GM23248 (cell line): ENCODE data around the gene MEF2B. TPM values are rescaled to one million over a fixed set of nuclear protein-coding genes. Genes with fewer than 3 reads are reported as not detected.

Source experiments
- DNase-seq: peaks from one replicate; pipeline ENCODE4 v3.0.0-alpha.2; 2015
- H2AFZ ChIP-seq: fragments of 200-600 bp; sonication (generic); 2 replicates; pipeline ENCODE4 v1.6.1; 2016; ENCODE audit warnings: antibody characterized with exemption
- H3F3A ChIP-seq: fragments of 200-600 bp; sonication (generic); 2 replicates; pipeline ENCODE4 v1.6.1; 2016; ENCODE audit warnings: mild to moderate bottlenecking, antibody characterized with exemption, mixed run types; ENCODE audit not compliant: insufficient read depth
- H3K27ac ChIP-seq: fragments of 200-600 bp; sonication (generic); 2 replicates; pipeline ENCODE4 v1.5.1; 2016; ENCODE audit warnings: mild to moderate bottlenecking
- H3K27me3 ChIP-seq: fragments of 200-600 bp; sonication (generic); replicated peaks from 2 replicates; pipeline ENCODE4 v1.6.1; 2016; ENCODE audit warnings: mild to moderate bottlenecking; ENCODE audit not compliant: insufficient read depth
- H3K36me3 ChIP-seq: fragments of 200-600 bp; sonication (generic); 2 replicates; pipeline ENCODE4 v1.6.1; 2016; ENCODE audit warnings: low read depth, mild to moderate bottlenecking
- H3K4me1 ChIP-seq: fragments of 200-600 bp; sonication (generic); 2 replicates; pipeline ENCODE4 v1.6.1; 2016; ENCODE audit warnings: mild to moderate bottlenecking; ENCODE audit not compliant: insufficient read depth
- H3K4me2 ChIP-seq: fragments of 200-600 bp; sonication (generic); one replicate; pipeline ENCODE4 v1.6.1; 2016; ENCODE audit warnings: mild to moderate bottlenecking; ENCODE audit not compliant: unreplicated experiment
- H3K4me3 ChIP-seq: fragments of 200-600 bp; sonication (generic); 2 replicates; pipeline ENCODE4 v1.5.1; 2016; ENCODE audit warnings: mild to moderate bottlenecking
- H3K79me2 ChIP-seq: fragments of 200-600 bp; sonication (generic); 2 replicates; pipeline ENCODE4 v1.6.1; 2016; ENCODE audit warnings: mild to moderate bottlenecking; ENCODE audit not compliant: insufficient read depth
- H3K9ac ChIP-seq: fragments of 200-600 bp; sonication (generic); 2 replicates; pipeline ENCODE4 v1.6.1; 2016; ENCODE audit warnings: mild to moderate bottlenecking
- H3K9me2 ChIP-seq: fragments of 200-600 bp; sonication (generic); 2 replicates; pipeline ENCODE4 v1.6.1; 2016; ENCODE audit warnings: mixed run types, mild to moderate bottlenecking, moderate library complexity; ENCODE audit not compliant: insufficient read depth
- H3K9me3 ChIP-seq: fragments of 200-600 bp; sonication (generic); one replicate; pipeline ENCODE4 v1.6.1; 2017; ENCODE audit warnings: low read depth
- H4K20me1 ChIP-seq: fragments of 200-600 bp; sonication (generic); 2 replicates; pipeline ENCODE4 v1.6.0; 2016; ENCODE audit not compliant: insufficient read depth
- EZH2 ChIP-seq: fragments of 200-600 bp; sonication (generic); IDR thresholded peaks from 2 replicates; pipeline ENCODE4 v1.6.1; 2018; ENCODE audit warnings: antibody characterized with exemption, mild to moderate bottlenecking; ENCODE audit not compliant: insufficient read depth, poor library complexity, severe bottlenecking
- EZH2phosphoT487 ChIP-seq: fragments of 200-600 bp; sonication (generic); IDR thresholded peaks from 2 replicates; pipeline ENCODE4 v1.6.1; 2018; ENCODE audit warnings: antibody characterized with exemption, moderate library complexity, mild to moderate bottlenecking, low read depth; ENCODE audit not compliant: insufficient read depth
- WGBS, 2 experiments: methylation state at CpG; one replicate each; pipeline ENCODE4 v1.1.6; 2015 to 2017; ENCODE audit warnings: low lambda C conversion rate in 2 of 2, low coverage in 1 of 2; ENCODE audit errors: missing lambda C conversion rate in 2 of 2; 5-methylcytosine and 5-hydroxymethylcytosine counted together
- in situ Hi-C: fragments of 300-500 bp; cut with MboI; formaldehyde crosslinking; loops from 2 replicates; pipeline ENCODE4 v1.15.0; 2020
- polyA plus RNA-seq: library from polyadenylated mRNA; unstranded; fragments of >200 nt; fragmentation: Nextera tagmentation; extraction: Ambion mirVana; gene quantifications from 2 replicates; pipeline ENCODE4 v1.2.1, GENCODE V29; 2016
- total RNA-seq: library from RNA; depleted of rRNA; stranded (reverse); fragments of >200 nt; shearing (Covaris generic); gene quantifications from 2 replicates; pipeline ENCODE4 v1.2.3, GENCODE V29; 2014

MEF2B gene
- total and polyA plus RNA-seq, 2 experiments from 2014 or later, result 0.20 to 0.22 TPM

DNA sequence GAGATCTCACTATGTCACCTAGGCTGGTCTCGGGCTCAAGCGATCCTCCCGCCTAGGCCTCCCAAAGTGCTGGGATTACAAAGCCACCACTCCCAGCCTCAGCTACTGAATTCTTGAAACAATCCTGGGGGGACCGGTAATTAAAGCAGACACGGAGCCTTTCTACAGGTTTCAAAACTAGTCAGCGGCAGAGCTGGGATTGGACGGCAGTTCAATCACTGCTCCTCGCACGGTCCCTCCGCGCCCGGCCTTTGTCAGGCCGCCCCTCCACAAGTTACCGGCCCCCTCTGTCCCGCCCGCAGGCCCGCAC lies 21.7 kb upstream of the MEF2B start:
- Histone ChIP-seq H3K4me1 (peaks cover 18% of the 10 kb centered on the region), H3K9me3 (no peaks in the 10 kb centered on the region), H2AFZ (peak overlapping the region; percentile 99), H3K27me3 (no peaks in the 10 kb centered on the region), H3K9me2 (no peaks in the 10 kb centered on the region), H3K9ac (peak overlapping the region; percentile 95), H3K27ac (peak overlapping the region; percentile 92), H3F3A (no peaks in the 10 kb centered on the region), H3K4me2 (peak overlapping the region; percentile 83), H4K20me1 (no peaks in the 10 kb centered on the region), H3K36me3 (no peaks in the 10 kb centered on the region), H3K4me3 (peak overlapping the region; percentile 94), H3K79me2 (peaks cover 72% of the 10 kb centered on the region)
- in situ Hi-C loops, result no loop called here
- DNase-seq, result no peak
- 1% methylated on average over 15 to 17 of the region's 17 CpGs for WGBS, 2 experiments
- no peak for TF ChIP-seq EZH2
- TF ChIP-seq EZH2phosphoT487, result no peak

GRCh38 chr19:19186742-19187141 lies 16.7 kb upstream of the MEF2B start:
- Histone ChIP-seq H3K4me3 (no peak overlapping the region), H3K36me3 (0 out of 2 replicates have a peak, but pooled peaks cover 2% of the 10 kb centered on the region), H3F3A (no peaks in the 10 kb centered on the region), H3K9me3 (no peaks in the 10 kb centered on the region), H3K79me2 (peaks cover 47% of the 10 kb centered on the region), H3K27ac (no peak overlapping the region), H3K9ac (no peak overlapping the region), H3K9me2 (no peaks in the 10 kb centered on the region), H2AFZ (no peak overlapping the region), H3K27me3 (no peaks in the 10 kb centered on the region), H3K4me1 (peaks cover 6% of the 10 kb centered on the region), H3K4me2 (no peak overlapping the region), H4K20me1 (no peaks in the 10 kb centered on the region)
- TF ChIP-seq EZH2phosphoT487, result no peak
- whole genome bisulfite sequencing, 2 experiments, result 93% methylated on average over 14 of the region's 14 CpGs
- no peak for DNase-seq
- in situ Hi-C loops, result no loop called here

- Histone ChIP-seq H3K79me2 (peaks cover 40% of the 10 kb centered on the region), H3K27ac (no peak overlapping the region), H3K9me2 (no peaks in the 10 kb centered on the region), H3K36me3 (0 out of 2 replicates have a peak, but pooled peaks cover 2% of the 10 kb centered on the region), H3K9me3 (no peaks in the 10 kb centered on the region), H3K4me1 (peaks cover 5% of the 10 kb centered on the region), H4K20me1 (no peaks in the 10 kb centered on the region), H3K9ac (no peak overlapping the region), H2AFZ (no peak overlapping the region), H3K4me2 (no peak overlapping the region), H3K27me3 (no peaks in the 10 kb centered on the region), H3K4me3 (no peak overlapping the region), H3F3A (no peaks in the 10 kb centered on the region)
- in situ Hi-C loops, result no loop called here
- TF ChIP-seq EZH2, result no peak
- TF ChIP-seq EZH2phosphoT487, result no peak
- WGBS, 2 experiments, result 58 to 64% methylated on average over 9 of the region's 9 CpGs
- peak; percentile 51 for DNase-seq
These were observed 16.0 kb upstream of the MEF2B start for GRCh38 chr19:19185853-19186740.

- in situ Hi-C loops, result no loop called here
- H3K9me2 ChIP-seq, result no peaks in the 10 kb centered on the region
- 0 out of 2 replicates have a peak, but pooled peaks cover 9% of the 10 kb centered on the region for H3K79me2 ChIP-seq
- TF ChIP-seq EZH2, result no peak
- no peak for TF ChIP-seq EZH2phosphoT487
- peaks cover 6% of the 10 kb centered on the region; the same call in 1 of the 2 replicates for H3K36me3 ChIP-seq
- H3K4me3 ChIP-seq, result no peak overlapping the region
- no peak for DNase-seq
- no peak overlapping the region for H2AFZ ChIP-seq
- 90 to 92% methylated on average over 9 of the region's 9 CpGs for WGBS, 2 experiments
- no peaks in the 10 kb centered on the region for H4K20me1 ChIP-seq
- H3K27me3 ChIP-seq, result no peaks in the 10 kb centered on the region
- H3K27ac ChIP-seq, result no peak overlapping the region
- no peaks in the 10 kb centered on the region for H3K4me1 ChIP-seq
- no peaks in the 10 kb centered on the region for H3K9me3 ChIP-seq
- H3F3A ChIP-seq, result no peaks in the 10 kb centered on the region
- no peak overlapping the region for H3K9ac ChIP-seq
- no peak overlapping the region for H3K4me2 ChIP-seq
These were observed 11.5 kb upstream of the MEF2B start for GRCh38 chr19:19181488-19181998.
